AG04450 (cell line): ENCODE data around the gene IFT27. TPM values are rescaled to one million over a fixed set of nuclear protein-coding genes. Genes with fewer than 3 reads are reported as not detected.

Source experiments
- CTCF ChIA-PET: fragments of 300-600, 350-600 bp; formaldehyde crosslinking; extraction: SDS; loops from one replicate; lab custom pipeline; 2022; ENCODE audit warnings: antibody characterized with exemption, inconsistent platforms; lab: Charles Lee
- POLR2A ChIA-PET: fragments of 350-600 bp; formaldehyde crosslinking; extraction: SDS; loops from one replicate; lab custom pipeline; 2021; ENCODE audit warnings: antibody characterized with exemption, inconsistent platforms; lab: Yijun Ruan, JAX
- DNase-seq: peaks from one replicate; pipeline ENCODE4 v3.0.0-alpha.2; 2011; ENCODE audit warnings: low read depth, low spot score
- H3K27ac ChIP-seq: one replicate; pipeline ENCODE4 v1.5.1; 2012; ENCODE audit warnings: low read depth, low read length, control low read depth
- H3K27me3 ChIP-seq: one replicate; pipeline ENCODE4 v1.6.0; 2012; ENCODE audit warnings: low read length; ENCODE audit not compliant: control insufficient read depth, insufficient read depth
- H3K4me3 ChIP-seq: 2 replicates; pipeline ENCODE4 v1.5.1; 2011; ENCODE audit warnings: mild to moderate bottlenecking, low read depth, low read length, control low read depth
- H3K9me3 ChIP-seq: 2 replicates; pipeline ENCODE4 v1.5.1; 2012; ENCODE audit warnings: low read length; ENCODE audit not compliant: control insufficient read depth, insufficient read depth
- polyA minus RNA-seq: library from RNA; depleted of rRNA, polyadenylated mRNA; stranded (reverse); fragments of >200 nt; gene quantifications from 2 replicates; pipeline ENCODE4 v1.2.3, GENCODE V29; 2011; rRNA and poly(A)+ RNA removed
- polyA plus RNA-seq: library from polyadenylated mRNA; depleted of rRNA; stranded (reverse); fragments of >200 nt; gene quantifications from 2 replicates; pipeline ENCODE4 v1.2.3, GENCODE V29; 2011; rRNA removed
- TF ChIP-seq, protein P1 (sequence below): IDR thresholded peaks from 2 replicates; pipeline ENCODE4 v1.5.1; 2011; ENCODE audit warnings: low read depth, low read length, control low read depth, inconsistent platforms

IFT27 gene, protein sequence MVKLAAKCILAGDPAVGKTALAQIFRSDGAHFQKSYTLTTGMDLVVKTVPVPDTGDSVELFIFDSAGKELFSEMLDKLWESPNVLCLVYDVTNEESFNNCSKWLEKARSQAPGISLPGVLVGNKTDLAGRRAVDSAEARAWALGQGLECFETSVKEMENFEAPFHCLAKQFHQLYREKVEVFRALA
- 22.5 and 25.5 TPM in 2 replicates for polyA plus RNA-seq
- 10.1 and 14.7 TPM in 2 replicates for polyA minus RNA-seq

DNA sequence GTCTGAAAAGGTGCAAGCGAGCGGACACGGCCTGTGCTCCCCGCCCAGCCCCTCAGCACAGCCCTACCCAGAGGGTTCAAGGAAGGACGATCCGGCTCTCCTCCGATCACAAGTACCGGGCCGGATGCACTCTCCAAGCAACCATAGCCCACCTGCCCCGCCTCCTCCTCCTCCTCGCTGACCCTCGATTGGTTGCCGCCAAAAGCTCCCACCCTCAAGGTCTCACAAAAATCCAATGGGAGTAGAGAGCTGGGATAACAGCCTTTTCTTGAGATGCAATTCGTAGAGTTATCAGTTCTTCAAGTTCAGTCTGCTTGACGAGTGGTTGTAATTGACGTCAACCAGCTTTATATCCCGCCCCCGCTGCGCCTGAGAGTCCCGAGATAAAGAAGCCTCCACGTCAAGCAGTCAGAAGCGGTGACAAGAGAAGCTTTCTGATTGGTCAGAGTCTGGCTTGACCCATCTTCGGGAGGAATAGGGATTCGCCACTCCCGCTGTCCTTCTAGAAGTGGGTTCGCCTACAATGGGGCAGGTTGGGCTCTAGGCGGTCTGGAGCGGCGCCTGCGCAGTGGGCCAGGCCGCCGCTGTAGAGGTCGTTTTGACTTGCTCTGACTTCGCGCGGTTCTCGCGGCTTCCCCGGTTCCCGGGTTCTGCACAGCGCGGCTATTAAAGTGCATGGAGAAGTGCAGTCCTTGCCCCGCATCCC lies at the start of gene IFT27:
Gene IFT27 (minus strand): TSS at position 156 of the 706 bp plus-strand sequence. CDS start 412 bp downstream, outside the sequence.
- TF ChIP-seq, protein P1, sequence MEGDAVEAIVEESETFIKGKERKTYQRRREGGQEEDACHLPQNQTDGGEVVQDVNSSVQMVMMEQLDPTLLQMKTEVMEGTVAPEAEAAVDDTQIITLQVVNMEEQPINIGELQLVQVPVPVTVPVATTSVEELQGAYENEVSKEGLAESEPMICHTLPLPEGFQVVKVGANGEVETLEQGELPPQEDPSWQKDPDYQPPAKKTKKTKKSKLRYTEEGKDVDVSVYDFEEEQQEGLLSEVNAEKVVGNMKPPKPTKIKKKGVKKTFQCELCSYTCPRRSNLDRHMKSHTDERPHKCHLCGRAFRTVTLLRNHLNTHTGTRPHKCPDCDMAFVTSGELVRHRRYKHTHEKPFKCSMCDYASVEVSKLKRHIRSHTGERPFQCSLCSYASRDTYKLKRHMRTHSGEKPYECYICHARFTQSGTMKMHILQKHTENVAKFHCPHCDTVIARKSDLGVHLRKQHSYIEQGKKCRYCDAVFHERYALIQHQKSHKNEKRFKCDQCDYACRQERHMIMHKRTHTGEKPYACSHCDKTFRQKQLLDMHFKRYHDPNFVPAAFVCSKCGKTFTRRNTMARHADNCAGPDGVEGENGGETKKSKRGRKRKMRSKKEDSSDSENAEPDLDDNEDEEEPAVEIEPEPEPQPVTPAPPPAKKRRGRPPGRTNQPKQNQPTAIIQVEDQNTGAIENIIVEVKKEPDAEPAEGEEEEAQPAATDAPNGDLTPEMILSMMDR = no peak
- Histone ChIP-seq H3K9me3 (no peaks in the 10 kb centered on the region), H3K4me3 (peak within 1 kb of the TSS; percentile 80), H3K27ac (peak within 1 kb of the TSS; percentile 31), H3K27me3 (no peaks in the 10 kb centered on the region)
- POLR2A ChIA-PET = interaction anchor here (0.6 to 1.2 kb wide), 8 partner anchors 10 to 274 kb away, joined by 3 to 9 read pairs (median 4); partner anchors contain the start of genes EIF3D and TST
- peak; percentile 100 for DNase-seq
- CTCF ChIA-PET = interaction anchor here (0.8 to 4.4 kb wide), 8 partner anchors 10 to 246 kb away, joined by 3 to 121 read pairs (median 4); no protein-coding TSS in a partner anchor

DNA sequence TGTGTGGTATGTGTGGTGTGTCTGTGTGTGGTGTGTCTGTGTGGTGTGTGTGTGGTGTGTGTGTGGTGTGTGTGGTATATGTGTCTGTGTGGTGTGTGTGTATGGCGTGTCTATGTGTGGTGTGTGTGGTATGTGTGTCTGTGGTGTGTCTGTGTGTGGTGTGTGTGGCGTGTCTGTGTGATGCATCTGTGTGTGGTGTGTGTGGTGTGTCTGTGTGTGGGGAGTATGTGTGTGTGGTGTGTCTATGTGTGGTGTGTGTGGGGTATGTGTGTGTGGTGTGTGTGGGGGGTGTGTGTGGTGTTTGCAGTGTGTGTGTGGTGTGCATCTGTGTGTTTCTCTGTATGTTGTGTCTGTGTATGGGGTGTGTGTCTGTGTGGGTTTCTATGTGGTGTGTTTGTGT lies 48.7 kb upstream of the IFT27 start:
- ChIA-PET CTCF (no interaction called here), POLR2A (no interaction called here)
- peaks cover 17% of the 10 kb centered on the region for H3K27me3 ChIP-seq
- H3K27ac ChIP-seq = no peak overlapping the region
- DNase-seq = no peak
- no peak overlapping the region for H3K4me3 ChIP-seq
- no peaks in the 10 kb centered on the region for H3K9me3 ChIP-seq
- TF ChIP-seq, protein P1 = no peak

GRCh38 chr22:36823186-36823839 lies 47.4 kb upstream of the IFT27 start:
- no peak overlapping the region for H3K4me3 ChIP-seq
- peaks cover 31% of the 10 kb centered on the region for H3K27me3 ChIP-seq
- no peak for DNase-seq
- ChIA-PET POLR2A (interaction anchor here (0.5 kb wide), 1 partner anchor 14 kb away, joined by 3 read pairs; no protein-coding TSS in a partner anchor), CTCF (interaction anchor here (1.2 kb wide), 1 partner anchor 33 kb away, joined by 3 read pairs; no protein-coding TSS in a partner anchor)
- H3K27ac ChIP-seq = no peak overlapping the region
- no peaks in the 10 kb centered on the region for H3K9me3 ChIP-seq
- TF ChIP-seq, protein P1 = no peak

- Histone ChIP-seq H3K27me3 (peaks cover 38% of the 10 kb centered on the region), H3K9me3 (no peaks in the 10 kb centered on the region), H3K27ac (no peak overlapping the region), H3K4me3 (no peak overlapping the region)
- ChIA-PET POLR2A (no interaction called here), CTCF (interaction anchor here (1.2 kb wide), 1 partner anchor 33 kb away, joined by 3 read pairs; no protein-coding TSS in a partner anchor)
- no peak for DNase-seq
- TF ChIP-seq, protein P1 = no peak
These were observed 46.7 kb upstream of the IFT27 start for GRCh38 chr22:36822581-36822980.
